ENCODE data around the gene DNAJB12.

DNAJB12 gene

GRCh38 chr10:72370201-72370722 lies 15.5 kb upstream of the DNAJB12 start:
- no peak for TF ChIP-seq CTCF (IDR thresholded peaks at IDR 0.05; ENCODE audit: insufficient read depth, low read depth, low read length, missing control alignments)
- peak; percentile 43 for DNase-seq (ENCODE audit: low read depth)

GRCh38 chr10:72367301-72367960 lies 12.7 kb upstream of the DNAJB12 start:
- H3K4me3 ChIP-seq (ENCODE audit: low read depth, low read length), result no peak overlapping the region
- no peak for TF ChIP-seq CTCF (IDR thresholded peaks at IDR 0.05; ENCODE audit: insufficient read depth, low read depth, low read length, missing control alignments)
- DNase-seq (ENCODE audit: low read depth), result no peak

More at GRCh38 chr10:72370201-72370722, 15.5 kb upstream of the DNAJB12 start:
- H3K4me3 ChIP-seq (ENCODE audit: low read depth, low read length), result no peak overlapping the region

- no peak for TF ChIP-seq CTCF (IDR thresholded peaks at IDR 0.05; ENCODE audit: insufficient read depth, low read depth, low read length, missing control alignments)
- DNase-seq (ENCODE audit: low read depth), result no peak
These were observed 10.6 kb upstream of the DNAJB12 start for GRCh38 chr10:72365106-72365895.

GRCh38 chr10:72364239-72364777 lies 9.6 kb upstream of the DNAJB12 start:
- peak; percentile 96 for TF ChIP-seq CTCF (IDR thresholded peaks at IDR 0.05; ENCODE audit: insufficient read depth, low read depth, low read length, missing control alignments)
- peak; percentile 94 for DNase-seq (ENCODE audit: low read depth)
- H3K4me3 ChIP-seq (ENCODE audit: low read depth, low read length), result no peak overlapping the region

More at GRCh38 chr10:72365106-72365895, 10.6 kb upstream of the DNAJB12 start:
- H3K4me3 ChIP-seq (ENCODE audit: low read depth, low read length), result no peak overlapping the region

- DNase-seq (ENCODE audit: low read depth), result no peak
- no peak overlapping the region for H3K4me3 ChIP-seq (ENCODE audit: low read depth, low read length)
- no peak for TF ChIP-seq CTCF (IDR thresholded peaks at IDR 0.05; ENCODE audit: insufficient read depth, low read depth, low read length, missing control alignments)
These were observed 2.3 kb upstream of the DNAJB12 start for GRCh38 chr10:72356987-72357386.

GRCh38 chr10:72356115-72356514 lies 1.4 kb upstream of the DNAJB12 start:
- no peak for TF ChIP-seq CTCF (IDR thresholded peaks at IDR 0.05; ENCODE audit: insufficient read depth, low read depth, low read length, missing control alignments)
- no peak for DNase-seq (ENCODE audit: low read depth)
- H3K4me3 ChIP-seq (ENCODE audit: low read depth, low read length), result no peak overlapping the region

All from GM12865 (cell line).